Mammary epithelial cell (primary cell): Measurements from ENCODE around the gene KLRB1.
"Not testable (repeated sequence)": the region's sequence is repeated elsewhere in the genome, so short reads cannot be mapped to it uniquely, and the experiment has no call there.

Source experiments
- EZH2 ChIP-seq: IDR thresholded peaks from 2 replicates; pipeline ENCODE4 v1.6.1; 2012; ENCODE audit warnings: low read length, inconsistent platforms, borderline replicate concordance
- TF ChIP-seq, protein P1 (sequence below), 2 donors: IDR thresholded peaks in 1 of 2; conservative IDR thresholded peaks in 1 of 2; 2 replicates each; pipeline ENCODE4 v1.5.1; 2011 to 2012; ENCODE audit warnings: inconsistent platforms in 2 of 2, low read length in 2 of 2, mild to moderate bottlenecking in 2 of 2, control low read depth in 1 of 2, low read depth in 1 of 2; ENCODE audit not compliant: insufficient read depth in 1 of 2; ENCODE audit errors: extremely low read depth in 1 of 2

DNA sequence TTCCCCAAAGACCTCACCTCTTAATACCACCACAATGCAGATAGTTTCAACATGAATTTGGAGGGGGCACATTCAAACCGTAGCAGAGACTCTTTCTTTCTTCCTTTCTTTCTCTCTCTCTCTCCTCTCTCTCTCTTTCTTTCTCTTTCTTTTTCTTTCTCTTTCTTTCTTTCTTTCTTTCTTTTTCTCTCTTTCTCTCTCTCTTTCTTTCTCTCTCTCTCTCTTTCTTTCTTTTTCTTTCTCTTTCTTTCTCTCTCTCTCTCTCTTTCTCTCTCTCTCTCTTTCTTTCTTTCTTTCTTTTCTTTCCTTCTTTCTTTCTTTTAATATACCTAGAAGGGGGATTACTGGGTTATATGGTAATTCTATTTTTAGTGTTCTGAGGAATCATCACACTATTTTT lies 11.2 kb upstream of the KLRB1 start:
- TF ChIP-seq, protein P1, sequence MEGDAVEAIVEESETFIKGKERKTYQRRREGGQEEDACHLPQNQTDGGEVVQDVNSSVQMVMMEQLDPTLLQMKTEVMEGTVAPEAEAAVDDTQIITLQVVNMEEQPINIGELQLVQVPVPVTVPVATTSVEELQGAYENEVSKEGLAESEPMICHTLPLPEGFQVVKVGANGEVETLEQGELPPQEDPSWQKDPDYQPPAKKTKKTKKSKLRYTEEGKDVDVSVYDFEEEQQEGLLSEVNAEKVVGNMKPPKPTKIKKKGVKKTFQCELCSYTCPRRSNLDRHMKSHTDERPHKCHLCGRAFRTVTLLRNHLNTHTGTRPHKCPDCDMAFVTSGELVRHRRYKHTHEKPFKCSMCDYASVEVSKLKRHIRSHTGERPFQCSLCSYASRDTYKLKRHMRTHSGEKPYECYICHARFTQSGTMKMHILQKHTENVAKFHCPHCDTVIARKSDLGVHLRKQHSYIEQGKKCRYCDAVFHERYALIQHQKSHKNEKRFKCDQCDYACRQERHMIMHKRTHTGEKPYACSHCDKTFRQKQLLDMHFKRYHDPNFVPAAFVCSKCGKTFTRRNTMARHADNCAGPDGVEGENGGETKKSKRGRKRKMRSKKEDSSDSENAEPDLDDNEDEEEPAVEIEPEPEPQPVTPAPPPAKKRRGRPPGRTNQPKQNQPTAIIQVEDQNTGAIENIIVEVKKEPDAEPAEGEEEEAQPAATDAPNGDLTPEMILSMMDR (conservative IDR thresholded peaks at IDR 0.05 in 1 of 2, IDR thresholded peaks at IDR 0.05 in 1 of 2; ENCODE audit: extremely low read depth in 1 of 2, insufficient read depth in 1 of 2, low read depth in 1 of 2, low read length in 2 of 2), result not testable (repeated sequence)
- not testable (repeated sequence) for TF ChIP-seq EZH2
